HepG2 (cell line): ENCODE results near the gene PHKA1. TPM values are rescaled to one million over a fixed set of nuclear protein-coding genes. Genes with fewer than 3 reads are reported as not detected.

Source experiments
- ATAC-seq: fragments of 200-7000 bp; cut with Tn5 transposase; 3 replicates; pipeline ENCODE4 v1.9.1; 2020; ENCODE audit warnings: mild to moderate bottlenecking, moderate library complexity
- BruUV-seq: library from RNA; stranded (reverse); fragments of 400-500 nt; replicated peaks from 2 replicates; lab custom pipeline; 2021; lab: Mats Ljungman, UMichigan
- CTCF ChIA-PET: fragments of 300-600 bp; formaldehyde crosslinking; extraction: SDS; loops from one replicate; lab custom pipeline; 2021; ENCODE audit warnings: low total read pairs, inconsistent platforms, low intra/inter-chr PET ratio; lab: Yijun Ruan, JAX
- POLR2A ChIA-PET: fragments of 350-600 bp; sonication (Branson Sonifier 250); formaldehyde crosslinking; loops from one replicate; lab custom pipeline; 2020; ENCODE audit warnings: antibody characterized with exemption, inconsistent platforms; lab: Yijun Ruan, JAX
- DNase-seq: peaks from one replicate; pipeline ENCODE4 v3.0.0-alpha.2; 2015; ENCODE audit warnings: low spot score
- FAIRE-seq: peaks from 3 replicates; lab custom pipeline; 2011; peaks lifted over from hg19 to GRCh38; lab: Jason Lieb, UNC
- H2AFZ ChIP-seq: one replicate; pipeline ENCODE4 v1.6.1; 2011; ENCODE audit warnings: low read length, inconsistent platforms
- H3K27ac ChIP-seq: fragments of 300-600 bp; 3 replicates; pipeline ENCODE4 v1.8.0; 2011; ENCODE audit warnings: mixed run types, mild to moderate bottlenecking, mixed read lengths, low read length, inconsistent platforms; ENCODE audit not compliant: insufficient read depth; ENCODE audit errors: extremely low read length
- H3K27me3 ChIP-seq, 2 experiments: fragments of 200-600 bp in 1 of 2; 2 replicates in 1 of 2; 3 replicates in 1 of 2; pipeline versions ENCODE4 v1.6.0 to v1.8.0; 2011; ENCODE audit warnings: low read length in 2 of 2, mild to moderate bottlenecking in 2 of 2, moderate library complexity in 2 of 2, inconsistent platforms in 1 of 2; ENCODE audit not compliant: insufficient read depth in 2 of 2, control insufficient read depth in 1 of 2
- H3K36me3 ChIP-seq, 2 experiments: fragments of 200-600 bp in 1 of 2; replicated peaks in 1 of 2; 2 replicates in 1 of 2; 3 replicates in 1 of 2; pipeline versions ENCODE4 v1.5.1 to v1.8.0; 2011; ENCODE audit warnings: low read length in 2 of 2, inconsistent platforms in 1 of 2; ENCODE audit not compliant: insufficient read depth in 2 of 2, control insufficient read depth in 1 of 2
- H3K4me1 ChIP-seq: 2 replicates; pipeline ENCODE4 v1.5.1; 2012; ENCODE audit warnings: low read length, inconsistent platforms; ENCODE audit not compliant: insufficient read depth
- H3K4me2 ChIP-seq: 2 replicates; pipeline ENCODE4 v1.6.0; 2011; ENCODE audit warnings: low read depth, low read length, inconsistent platforms
- H3K4me3 ChIP-seq, 3 experiments: fragments of 200-600 bp in 1 of 3; sonication (generic), shearing (Covaris generic) in 1 of 3; replicated peaks in 1 of 3; 2 replicates each; pipeline ENCODE4 v1.5.1; 2011 to 2016; ENCODE audit warnings: low read length in 3 of 3, inconsistent platforms in 2 of 3, low read depth in 2 of 3, mild to moderate bottlenecking in 2 of 3, control low read depth in 1 of 3, mixed read lengths in 1 of 3; ENCODE audit not compliant: insufficient read depth in 1 of 3
- H3K79me2 ChIP-seq: one replicate; pipeline ENCODE4 v1.6.1; 2011; ENCODE audit warnings: low read length, inconsistent platforms; ENCODE audit not compliant: insufficient read depth
- H3K9ac ChIP-seq: 2 replicates; pipeline ENCODE4 v1.6.0; 2011; ENCODE audit warnings: mild to moderate bottlenecking, low read depth, low read length, inconsistent platforms; ENCODE audit not compliant: insufficient read depth
- H3K9me3 ChIP-seq: 2 replicates; pipeline ENCODE4 v1.5.1; 2012; ENCODE audit warnings: mild to moderate bottlenecking, low read length
- H4K20me1 ChIP-seq: 2 replicates; pipeline ENCODE4 v1.6.0; 2011; ENCODE audit warnings: inconsistent platforms, mild to moderate bottlenecking, low read length, moderate library complexity; ENCODE audit not compliant: insufficient read depth
- BCLAF1 ChIP-seq: fragments of 450-650 bp; IDR thresholded peaks from 2 replicates; pipeline ENCODE4 v1.6.1; 2017; ENCODE audit warnings: mild to moderate bottlenecking
- CEBPB ChIP-seq: IDR thresholded peaks from 2 replicates; pipeline ENCODE4 v1.6.1; 2011; ENCODE audit warnings: low read depth, low read length, improper control_type of control experiment, borderline replicate concordance
- CENPBD1 ChIP-seq: sonication (generic); formaldehyde crosslinking; IDR thresholded peaks from 2 replicates; pipeline ENCODE4 v1.8.0; 2022; ENCODE audit warnings: missing genetic modification reagents, low read depth, mild to moderate bottlenecking, borderline replicate concordance
- HNRNPK ChIP-seq: fragments of 200-400 bp; formaldehyde crosslinking; IDR thresholded peaks from 2 replicates; pipeline ENCODE4 v1.6.1; 2018; ENCODE audit warnings: low read length, low read depth, moderate library complexity, mild to moderate bottlenecking; ENCODE audit not compliant: poor library complexity, severe bottlenecking
- MBNL3 ChIP-seq: fragments of 250-450 bp; sonication (Bioruptor Pico); conservative IDR thresholded peaks from 2 replicates; pipeline ENCODE4 v1.8.0; 2022; ENCODE audit warnings: mild to moderate bottlenecking, inconsistent platforms
- MED13 ChIP-seq: sonication (generic); formaldehyde crosslinking; IDR thresholded peaks from 2 replicates; pipeline ENCODE4 v1.5.0; 2020; ENCODE audit warnings: missing genetic modification reagents
- MIXL1 ChIP-seq: IDR thresholded peaks from 2 replicates; pipeline ENCODE4 v1.6.1; 2016
- MXD3 ChIP-seq: IDR thresholded peaks from 2 replicates; pipeline ENCODE4 v1.6.1; 2016; ENCODE audit warnings: mild to moderate bottlenecking, missing biosample characterization, missing genetic modification reagents
- NAIF1 ChIP-seq: sonication (generic); formaldehyde crosslinking; IDR thresholded peaks from 2 replicates; pipeline ENCODE4 v1.5.0; 2020; ENCODE audit warnings: mild to moderate bottlenecking, missing genetic modification reagents, borderline replicate concordance
- NFAT5 ChIP-seq: sonication (generic); formaldehyde crosslinking; IDR thresholded peaks from 2 replicates; pipeline ENCODE4 v1.4.0; 2020; ENCODE audit warnings: missing genetic modification reagents
- PHF20 ChIP-seq: sonication (generic); formaldehyde crosslinking; IDR thresholded peaks from 2 replicates; pipeline ENCODE4 v1.5.0; 2020; ENCODE audit warnings: mild to moderate bottlenecking, missing genetic modification reagents
- PREB ChIP-seq: sonication (generic); formaldehyde crosslinking; IDR thresholded peaks from 2 replicates; pipeline ENCODE4 v1.4.0; 2020; ENCODE audit warnings: missing genetic modification reagents
- RBAK ChIP-seq: sonication (generic); formaldehyde crosslinking; IDR thresholded peaks from 2 replicates; pipeline ENCODE4 v1.5.1; 2020; ENCODE audit warnings: mild to moderate bottlenecking, missing genetic modification reagents
- ZNF496 ChIP-seq: sonication (generic); formaldehyde crosslinking; IDR thresholded peaks from 2 replicates; pipeline ENCODE4 v1.8.1; 2023; ENCODE audit warnings: mild to moderate bottlenecking, moderate library complexity, missing genetic modification reagents; ENCODE audit not compliant: insufficient replicate concordance
- ZNF563 ChIP-seq: sonication (generic); formaldehyde crosslinking; IDR thresholded peaks from 2 replicates; pipeline ENCODE4 v1.8.0; 2022; ENCODE audit warnings: mild to moderate bottlenecking, moderate library complexity, missing genetic modification reagents
- WGBS: methylation state at CpG from one replicate; pipeline ENCODE4 v1.1.6; 2017; ENCODE audit warnings: low lambda C conversion rate; 5-methylcytosine and 5-hydroxymethylcytosine counted together
- in situ Hi-C: cut with HindIII; loops from 2 replicates; pipeline ENCODE4 v1.10.0; 2017; ENCODE audit warnings: low pct_unique_long_range_greater_than_20kb; ENCODE audit not compliant: extremely low pct_ligation_motif_present
- intact Hi-C: fragments of 100-400 bp; cut with micrococcal nuclease; formaldehyde crosslinking; loops from one replicate; pipeline ENCODE4 v1.10.0; 2022; ENCODE audit not compliant: unreplicated experiment
- polyA plus RNA-seq, 8 experiments: library from polyadenylated mRNA; depleted of rRNA in 3 of 8; stranded (reverse) in 7 of 8; unstranded in 1 of 8; fragments of >200 nt; fragmentation: Illumina TruSeq in 4 of 8; extraction: Trizol in 4 of 8; gene quantifications; 2 replicates each; pipeline versions ENCODE4 v1.2.1 to v1.2.3, GENCODE V29; 2011 to 2016; ENCODE audit warnings: low read depth in 4 of 8, missing spikeins in 1 of 8, mixed read lengths in 1 of 8; ENCODE audit not compliant: insufficient read depth in 1 of 8
- total RNA-seq, 5 experiments: library from RNA; depleted of rRNA; stranded (reverse); fragments of >200 nt; fragmentation: Illumina TruSeq; extraction: Trizol; gene quantifications; 2 replicates each; pipeline ENCODE4 v1.2.3, GENCODE V29; 2016; ENCODE audit warnings: low read depth in 1 of 5

Gene PHKA1
- total and polyA plus RNA-seq, 2 of the 13 experiments (the other 11 are each of a cell fraction or from before 2014, with no cell fraction given): 5.4 to 6.6 TPM

GRCh38 chrX:72713130-72713529 is 976 bp downstream of the PHKA1 start:
- POLR2A ChIA-PET: no interaction called here
- in situ Hi-C loops: loop anchor here (25.0 kb wide), 1 partner anchor 426 kb away; the partner anchor contains the start of gene RPS4X
- peak overlapping the region; percentile 59; the same call in 1 of the 2 replicates for H3K9ac ChIP-seq
- H3K27ac ChIP-seq: no peak overlapping the region
- peak overlapping the region; percentile 72 for H3K4me2 ChIP-seq
- H2AFZ ChIP-seq: no peak overlapping the region
- peaks cover 8% of the 10 kb centered on the region; the same call in 1 of the 2 replicates for H3K4me1 ChIP-seq
- 43% methylated on average over 3 of the region's 3 CpGs for WGBS
- no peaks in the 10 kb centered on the region for H3K27me3 ChIP-seq
- H4K20me1 ChIP-seq: no peaks in the 10 kb centered on the region
- no peak for FAIRE-seq
- H3K4me3 ChIP-seq: peak overlapping the region; percentile 59 to 70 (median 65); a peak in 4 of 6 replicates
- CTCF ChIA-PET: no interaction called here
- BruUV-seq: no TSS peak
- intact Hi-C loops: no loop called here
- DNase-seq: no peak
- no peaks in the 10 kb centered on the region; a peak in 1 of 5 replicates for H3K36me3 ChIP-seq
- H3K9me3 ChIP-seq: no peaks in the 10 kb centered on the region
- H3K79me2 ChIP-seq: no peaks in the 10 kb centered on the region
- no peak for ATAC-seq
- TF ChIP-seq ZNF563 (CRISPR knock-in tag) (no peak), NAIF1 (no peak), PREB (CRISPR knock-in tag) (no peak), CENPBD1 (CRISPR knock-in tag) (no peak), BCLAF1 (no peak), ZNF496 (CRISPR knock-in tag) (no peak), RBAK (CRISPR knock-in tag) (no peak), MED13 (CRISPR knock-in tag) (no peak), PHF20 (no peak), MIXL1 (CRISPR knock-in tag) (no peak), MBNL3 (CRISPR knock-in tag) (no peak), CEBPB (no peak), NFAT5 (CRISPR knock-in tag) (no peak), HNRNPK (no peak), MXD3 (CRISPR knock-in tag) (no peak)
